HepG2 (cell line): ENCODE results near the gene SCML1. TPM values are rescaled to one million over a fixed set of nuclear protein-coding genes. Genes with fewer than 3 reads are reported as not detected.

Experiments
- AHDC1 ChIP-seq: sonication (generic); formaldehyde crosslinking; IDR thresholded peaks from 2 replicates; pipeline ENCODE4 v1.5.1; 2020; ENCODE audit warnings: mild to moderate bottlenecking, missing genetic modification reagents, borderline replicate concordance
- ARID5B ChIP-seq: IDR thresholded peaks from 2 replicates; pipeline ENCODE4 v1.4.0; 2020; ENCODE audit warnings: mild to moderate bottlenecking, missing genetic modification reagents
- GMEB2 ChIP-seq: IDR thresholded peaks from 2 replicates; pipeline ENCODE4 v1.6.1; 2016; ENCODE audit warnings: missing biosample characterization, missing genetic modification reagents, low read depth
- HOXA9 ChIP-seq: sonication (generic); formaldehyde crosslinking; IDR thresholded peaks from 2 replicates; pipeline ENCODE4 v1.8.1; 2022; ENCODE audit warnings: missing genetic modification reagents, mild to moderate bottlenecking, moderate library complexity, borderline replicate concordance
- SALL1 ChIP-seq: sonication (generic); formaldehyde crosslinking; IDR thresholded peaks from 2 replicates; pipeline ENCODE4 v1.8.0; 2022; ENCODE audit warnings: mild to moderate bottlenecking, missing genetic modification reagents
- ZNF318 ChIP-seq: sonication (generic); formaldehyde crosslinking; IDR thresholded peaks from 2 replicates; pipeline ENCODE4 v1.4.0; 2020; ENCODE audit warnings: mild to moderate bottlenecking, missing genetic modification reagents
- polyA plus RNA-seq, 8 experiments: library from polyadenylated mRNA; depleted of rRNA in 3 of 8; stranded (reverse) in 7 of 8; unstranded in 1 of 8; fragments of >200 nt; fragmentation: Illumina TruSeq in 4 of 8; extraction: Trizol in 4 of 8; gene quantifications; 2 replicates each; pipeline versions ENCODE4 v1.2.1 to v1.2.3, GENCODE V29; 2011 to 2016; ENCODE audit warnings: low read depth in 4 of 8, missing spikeins in 1 of 8, mixed read lengths in 1 of 8; ENCODE audit not compliant: insufficient read depth in 1 of 8
- total RNA-seq, 5 experiments: library from RNA; depleted of rRNA; stranded (reverse); fragments of >200 nt; fragmentation: Illumina TruSeq; extraction: Trizol; gene quantifications; 2 replicates each; pipeline ENCODE4 v1.2.3, GENCODE V29; 2016; ENCODE audit warnings: low read depth in 1 of 5

SCML1 gene
- total and polyA plus RNA-seq, 2 of the 13 experiments (the other 11 are each of a cell fraction or from before 2014, with no cell fraction given), result 24.2 to 129 TPM

- TF ChIP-seq ZNF318 (CRISPR knock-in tag) (no peak), GMEB2 (CRISPR knock-in tag) (no peak), SALL1 (CRISPR knock-in tag) (peak; percentile 41; the same call in 1 of the 2 replicates), HOXA9 (CRISPR knock-in tag) (no peak), ARID5B (CRISPR knock-in tag) (no peak), AHDC1 (CRISPR knock-in tag) (no peak)
Observed at GRCh38 chrX:17737986-17738713, 857 bp downstream of the SCML1 start (continued).
